Omental fat pad (tissue), 4 donors: Measurements from ENCODE around the gene COX11. TPM values are rescaled to one million over a fixed set of nuclear protein-coding genes. Genes with fewer than 3 reads are reported as not detected.

ENCODE experiments used
- ATAC-seq: fragments of 150-250 bp; one replicate; pipeline ENCODE4 v1.9.1; 2016; ENCODE audit warnings: mild to moderate bottlenecking, moderate library complexity; ENCODE audit not compliant: low FRiP score
- DNase-seq: peaks from one replicate; pipeline ENCODE4 v3.0.0-alpha.2; 2019; ENCODE audit warnings: low spot score
- CTCF ChIP-seq, 3 donors: fragments of 450-650 bp; IDR thresholded peaks; one replicate each; pipeline ENCODE4 v1.5.1; 2016 to 2017; ENCODE audit warnings: antibody characterized with exemption in 3 of 3, mild to moderate bottlenecking in 3 of 3, moderate library complexity in 2 of 3
- small RNA-seq: library from RNA; depleted of rRNA; stranded (forward); fragments of <200 nt; gene quantifications from one replicate; pipeline ENCODE3, GENCODE V24; 2016
- total RNA-seq, 4 donors: library from RNA; depleted of rRNA; stranded (reverse); fragments of >200 nt; gene quantifications; one replicate each; pipeline ENCODE4 v1.1.0, GENCODE V29; 2016

COX11 gene
- total RNA-seq, 4 donors from 2014 or later, result 27.9 to 52.0 (median 43.8) TPM

- no peak for TF ChIP-seq CTCF (IDR thresholded peaks at IDR 0.05)
- DNase-seq, result no peak
- no peak for ATAC-seq
These were observed 49.0 kb downstream of the COX11 start for GRCh38 chr17:54919425-54919824.

GRCh38 chr17:54916721-54917120, 51.7 kb downstream of the COX11 start:
- no peak for ATAC-seq

More at GRCh38 chr17:54916721-54917120, 51.7 kb downstream of the COX11 start:
- TF ChIP-seq CTCF (IDR thresholded peaks at IDR 0.05), result no peak
- DNase-seq, result no peak

Small RNA genes lying within 50 kb of the gene (small RNA-seq; reads per million reads assigned to genes)
- gene AC007485.1, result not detected

Other genes with a start within 250 kb of the COX11 start
- gene TOM1L1, start 67.8 kb downstream of the COX11 start, total RNA-seq, result 10 to 100 TPM in 3 of 4 donors, 1 to 10 TPM in 1; 3.9 to 30.3 (median 21.4) TPM
- 10 to 100 TPM; 11.2 to 19.3 (median 16.5) TPM for gene STXBP4, start 111 bp upstream of the COX11 start, total RNA-seq